Right ventricle myocardium inferior (tissue), 1 donor: Measurements from ENCODE around the gene SMIM38. TPM values are rescaled to one million over a fixed set of nuclear protein-coding genes. Genes with fewer than 3 reads are reported as not detected.

Experiments used
- ATAC-seq: fragments of 200-7000 bp; cut with Tn5 transposase; one replicate; pipeline ENCODE4 v1.9.1; 2020; ENCODE audit warnings: mild to moderate bottlenecking, moderate library complexity
- DNase-seq: peaks from one replicate; pipeline ENCODE4 v3.0.0; 2021; ENCODE audit errors: missing footprints
- intact Hi-C: fragments of 100-400 bp; cut with DNase I; formaldehyde crosslinking; loops from one replicate; pipeline ENCODE4 v1.11.0; 2022
- total RNA-seq: library from RNA; stranded (reverse); fragmentation: NEBNext Ultra II Directional; extraction: Animal tissue kit (Norgen Biotek cat#: 25700); gene quantifications from one replicate; pipeline ENCODE4 v1.2.1, GENCODE V29; 2021
- donor health status: DM: no; HTN: yes; CAD: no; lungs with severe emphysema.

SMIM38 gene
- total RNA-seq, 1 donor from 2014 or later, result 0.11 TPM

DNA sequence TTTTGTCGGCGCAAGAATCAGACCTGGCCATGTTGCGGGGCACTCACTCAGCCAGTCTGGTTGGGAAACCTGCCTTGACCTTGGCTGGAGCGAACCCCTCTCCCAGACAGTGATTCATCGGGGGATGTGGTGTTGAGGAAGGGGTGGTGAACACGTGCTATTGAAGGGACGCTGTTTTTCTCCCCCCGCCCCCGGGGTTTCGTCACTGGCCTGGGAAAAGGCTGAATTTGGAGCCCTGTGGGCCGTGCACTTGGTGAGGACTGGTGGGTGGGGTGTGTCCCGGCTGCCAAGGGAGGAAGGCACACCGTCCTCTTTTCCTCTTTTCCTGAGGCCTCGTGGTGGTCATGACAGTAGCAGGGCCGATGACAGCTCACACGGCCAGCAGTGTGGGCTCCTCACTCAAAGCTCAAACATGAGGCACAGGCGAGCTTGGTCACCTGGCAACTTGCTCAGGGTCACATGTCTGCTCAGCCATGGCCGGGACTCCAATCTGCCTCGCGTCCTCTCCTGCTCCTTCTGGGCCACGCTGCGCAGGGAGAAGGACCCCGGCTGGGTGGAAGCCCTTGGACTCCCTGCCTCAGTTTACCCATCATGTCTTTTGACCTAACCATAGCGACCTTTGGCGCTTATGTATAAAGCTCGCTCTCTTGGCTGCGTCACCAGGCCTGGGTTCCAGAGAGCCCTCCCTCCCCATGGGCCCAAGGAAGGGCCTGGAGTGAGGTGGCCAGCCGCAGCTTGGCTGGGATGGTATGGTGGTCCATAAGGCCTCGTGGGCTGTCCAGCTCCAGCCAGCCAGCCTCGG lies 49.4 kb downstream of the SMIM38 start:
- intact Hi-C loops, result loop anchor here (5.0 kb wide), 1 partner anchor 73 kb away; no protein-coding TSS in a partner anchor
- DNase-seq, result peak; percentile 68
- ATAC-seq, result no peak

Other genes with a start within 250 kb of the SMIM38 start
- not detected for gene MRGPRD, start 174.9 kb upstream of the SMIM38 start, total RNA-seq
- gene MRGPRF, start 142.7 kb upstream of the SMIM38 start, total RNA-seq, result 7.6 TPM
- 9.1 TPM for gene TPCN2, start 107.0 kb upstream of the SMIM38 start, total RNA-seq
- not detected for gene MYEOV, start 138.2 kb downstream of the SMIM38 start, total RNA-seq